VCaP (cell line): ENCODE measurements around the gene IRF2.
"Not testable (repeated sequence)": the region's sequence is repeated elsewhere in the genome, so short reads cannot be mapped to it uniquely, and the experiment has no call there.

Source experiments
- H3K27ac ChIP-seq: fragments of 450-650 bp; 2 replicates; pipeline ENCODE4 v1.5.1; 2017
- CTCF ChIP-seq: fragments of 450-650 bp; conservative IDR thresholded peaks from 2 replicates; pipeline ENCODE4 v1.5.1; 2017; ENCODE audit warnings: mild to moderate bottlenecking, moderate library complexity

Gene IRF2

GRCh38 chr4:184344899-184345572, 129.3 kb downstream of the IRF2 start:
- no peak for TF ChIP-seq CTCF

GRCh38 chr4:184344435-184344834, 129.9 kb downstream of the IRF2 start:
- H3K27ac ChIP-seq = peak overlapping the region; percentile 72
- TF ChIP-seq CTCF = no peak

More at GRCh38 chr4:184344899-184345572, 129.3 kb downstream of the IRF2 start:
- no peak overlapping the region for H3K27ac ChIP-seq

- peak overlapping the region; percentile 72 for H3K27ac ChIP-seq
These were observed 130.7 kb downstream of the IRF2 start for GRCh38 chr4:184343502-184344177.

GRCh38 chr4:184342857-184343237, 131.5 kb downstream of the IRF2 start:
- H3K27ac ChIP-seq = peak overlapping the region; percentile 72

More at GRCh38 chr4:184343502-184344177, 130.7 kb downstream of the IRF2 start:
- TF ChIP-seq CTCF = no peak

GRCh38 chr4:184342167-184342856, 132.0 kb downstream of the IRF2 start:
- H3K27ac ChIP-seq = no peak overlapping the region; the same call in 1 of the 2 replicates
- TF ChIP-seq CTCF = no peak

GRCh38 chr4:184339398-184340193, 134.8 kb downstream of the IRF2 start:
- H3K27ac ChIP-seq = not testable (repeated sequence)

GRCh38 chr4:184337907-184338306, 136.4 kb downstream of the IRF2 start:
- TF ChIP-seq CTCF = no peak
- H3K27ac ChIP-seq = no peak overlapping the region
